Raji (cell line): ENCODE data around the gene LARGE1.

Source experiments
- POLR2A ChIP-seq: IDR thresholded peaks from 2 replicates; pipeline ENCODE4 v1.6.1; 2011; ENCODE audit warnings: low read depth, low read length, control low read depth; ENCODE audit not compliant: insufficient read depth

LARGE1 gene

DNA sequence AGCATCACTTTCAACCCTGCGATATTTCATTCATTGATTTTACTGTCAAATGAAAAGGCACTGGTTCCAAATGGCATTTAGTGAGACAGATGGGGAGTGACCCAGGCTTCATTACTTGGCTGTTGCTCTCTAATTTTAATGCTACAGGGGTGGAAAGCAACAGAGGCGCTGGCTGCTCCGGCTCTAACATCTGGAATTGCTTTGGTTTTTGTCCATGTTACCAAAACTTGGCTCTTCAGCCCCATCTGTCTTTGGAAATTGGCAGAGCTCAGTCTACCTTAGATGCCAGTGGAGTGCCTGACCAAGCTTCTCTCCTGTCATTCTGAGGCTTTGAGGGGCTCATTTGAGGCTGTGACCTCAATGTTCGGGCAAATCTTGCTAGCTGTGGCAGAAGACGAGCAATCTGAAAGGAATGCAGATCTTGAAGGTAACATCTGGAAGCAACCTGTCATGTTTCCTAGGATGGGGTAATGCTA lies 452.6 kb downstream of the LARGE1 start:
- no peak for TF ChIP-seq POLR2A

GRCh38 chr22:33467080-33467479 lies 453.2 kb downstream of the LARGE1 start:
- TF ChIP-seq POLR2A: no peak

- no peak for TF ChIP-seq POLR2A
Observed at GRCh38 chr22:33465554-33465953, 454.7 kb downstream of the LARGE1 start.

DNA sequence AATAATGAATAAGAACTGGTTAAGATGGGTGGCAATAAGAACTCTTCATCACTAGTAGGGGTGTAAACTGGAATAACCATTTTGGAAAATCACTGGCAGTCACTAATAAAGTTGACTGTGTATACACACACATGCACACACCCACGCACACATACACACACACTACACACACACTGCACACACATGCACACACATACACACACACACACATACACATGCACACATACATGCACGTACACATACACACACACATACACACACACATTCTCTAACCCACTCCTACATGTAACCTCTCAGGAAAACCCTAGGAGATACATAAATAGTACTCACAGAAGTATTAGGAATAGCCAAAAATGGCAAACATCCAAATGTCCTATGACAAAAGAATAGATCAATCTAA lies 455.6 kb downstream of the LARGE1 start:
- TF ChIP-seq POLR2A: no peak

DNA sequence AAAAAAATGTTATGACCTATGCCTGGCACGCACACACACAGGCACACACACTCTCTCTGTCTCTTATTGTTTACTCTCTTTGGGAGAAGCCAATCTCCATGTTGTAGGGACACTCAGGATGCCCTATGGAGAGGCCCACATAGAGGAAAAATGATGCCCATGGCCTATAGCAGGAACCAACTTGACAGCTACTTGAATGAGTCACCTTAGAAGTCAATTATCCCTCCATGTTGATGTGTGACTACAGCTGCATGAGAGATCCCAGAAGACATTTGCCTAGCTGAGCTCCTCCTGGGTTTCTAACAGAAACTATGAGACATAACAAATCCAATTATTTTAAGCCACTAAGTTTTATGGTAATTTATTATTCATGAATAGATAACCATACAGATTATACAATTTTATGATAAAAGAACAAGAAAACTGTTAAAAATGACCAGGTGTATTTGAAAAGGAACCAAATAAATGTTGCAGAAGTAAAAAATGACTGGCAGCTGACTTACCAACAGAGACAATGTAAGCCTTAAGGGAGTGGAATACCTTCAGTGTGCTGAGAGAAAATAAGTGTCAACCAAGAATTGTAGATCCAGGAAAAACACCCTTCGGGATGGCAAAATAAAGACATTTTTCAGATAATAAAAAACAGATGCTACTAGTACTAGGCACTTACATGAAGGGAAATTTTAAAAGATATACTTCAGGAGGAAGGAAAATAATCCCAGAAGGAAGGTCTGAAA lies 458.4 kb downstream of the LARGE1 start:
- TF ChIP-seq POLR2A: no peak

DNA sequence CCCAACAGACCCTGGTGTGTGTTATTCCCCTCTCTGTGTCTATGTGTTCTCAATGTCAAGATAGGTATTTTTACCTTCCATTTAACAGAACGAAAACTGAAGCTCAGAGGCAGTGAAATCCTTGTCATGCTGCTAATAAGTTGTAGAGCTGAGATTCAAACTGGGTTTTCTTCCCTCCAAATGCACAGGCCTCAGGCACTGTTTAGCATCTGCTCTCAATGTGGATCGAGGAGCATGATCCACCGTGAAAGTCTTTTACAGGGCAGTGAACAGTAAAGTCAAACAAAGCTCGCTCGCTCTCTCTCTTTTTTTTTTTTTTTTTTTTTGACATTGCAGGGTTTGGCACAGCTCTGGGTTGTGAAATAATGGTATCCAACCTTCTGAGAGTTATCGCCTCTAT lies 461.1 kb downstream of the LARGE1 start:
- no peak for TF ChIP-seq POLR2A

- TF ChIP-seq POLR2A: no peak
Observed at GRCh38 chr22:33456511-33456910, 463.8 kb downstream of the LARGE1 start.

GRCh38 chr22:33455036-33455435 lies 465.2 kb downstream of the LARGE1 start:
- TF ChIP-seq POLR2A: no peak

GRCh38 chr22:33451866-33452469 lies 468.3 kb downstream of the LARGE1 start:
- TF ChIP-seq POLR2A: no peak

DNA sequence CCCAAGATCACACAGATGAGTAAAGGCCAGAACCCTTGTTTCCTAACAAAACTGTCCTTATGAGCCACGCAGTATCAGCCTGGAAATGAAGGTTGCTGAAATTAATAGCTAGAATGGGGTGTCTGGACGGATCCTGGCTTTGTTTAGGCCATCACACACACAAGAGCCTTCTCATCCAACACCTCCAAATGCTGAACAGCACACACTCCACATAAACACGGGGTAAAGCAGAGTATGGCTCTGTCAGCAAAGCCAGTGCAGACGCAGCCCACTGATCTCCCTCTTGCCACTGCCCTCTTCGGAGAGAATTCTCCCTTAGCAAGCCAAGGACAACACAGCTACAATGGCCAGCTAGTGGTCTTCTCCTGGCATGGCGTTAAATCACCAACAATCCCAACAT lies 469.5 kb downstream of the LARGE1 start:
- no peak for TF ChIP-seq POLR2A

DNA sequence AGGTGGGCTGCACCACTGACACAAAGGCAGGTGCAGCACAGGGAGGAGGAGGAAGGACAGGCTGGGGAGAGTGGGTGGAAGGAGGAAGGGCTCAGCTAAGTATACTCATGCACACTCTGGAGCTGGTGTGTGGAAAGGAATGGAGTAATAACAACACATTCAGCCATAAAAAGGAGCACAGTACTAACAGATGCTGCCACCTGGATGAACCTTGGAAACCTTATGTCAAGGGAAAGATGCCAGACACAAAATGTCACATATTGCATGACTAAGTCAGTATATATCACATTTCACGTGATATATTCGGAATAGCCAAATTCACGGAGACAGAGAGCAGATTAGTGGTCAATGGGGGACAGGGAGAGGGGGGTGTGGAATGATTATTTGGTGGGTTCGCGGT lies 472.5 kb downstream of the LARGE1 start:
- no peak for TF ChIP-seq POLR2A

GRCh38 chr22:33443683-33444082 lies 476.6 kb downstream of the LARGE1 start:
- TF ChIP-seq POLR2A: no peak

DNA sequence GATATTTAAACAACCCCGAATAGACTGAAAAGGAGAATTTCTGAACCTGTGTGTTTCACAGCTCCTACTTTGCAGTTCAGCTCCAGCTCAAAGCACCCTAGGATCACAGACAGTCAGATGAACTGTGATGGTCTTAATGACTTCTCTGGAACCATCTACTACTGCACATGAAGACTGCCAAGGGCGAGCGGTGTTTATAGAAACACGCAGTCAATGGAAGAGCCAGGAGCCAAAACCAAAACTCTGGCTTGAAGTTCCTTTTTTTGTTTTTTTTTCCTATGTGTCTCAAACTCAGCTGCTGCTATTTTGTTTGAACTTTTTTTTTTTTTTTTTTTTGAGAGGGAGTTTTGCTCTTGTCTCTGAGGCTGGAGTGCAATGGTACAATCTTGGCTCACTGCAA lies 479.5 kb downstream of the LARGE1 start:
- no peak for TF ChIP-seq POLR2A

- TF ChIP-seq POLR2A: no peak
Observed at GRCh38 chr22:33438273-33438672, 482.0 kb downstream of the LARGE1 start.

- TF ChIP-seq POLR2A: no peak
Observed at GRCh38 chr22:33431300-33431699, 489.0 kb downstream of the LARGE1 start.

DNA sequence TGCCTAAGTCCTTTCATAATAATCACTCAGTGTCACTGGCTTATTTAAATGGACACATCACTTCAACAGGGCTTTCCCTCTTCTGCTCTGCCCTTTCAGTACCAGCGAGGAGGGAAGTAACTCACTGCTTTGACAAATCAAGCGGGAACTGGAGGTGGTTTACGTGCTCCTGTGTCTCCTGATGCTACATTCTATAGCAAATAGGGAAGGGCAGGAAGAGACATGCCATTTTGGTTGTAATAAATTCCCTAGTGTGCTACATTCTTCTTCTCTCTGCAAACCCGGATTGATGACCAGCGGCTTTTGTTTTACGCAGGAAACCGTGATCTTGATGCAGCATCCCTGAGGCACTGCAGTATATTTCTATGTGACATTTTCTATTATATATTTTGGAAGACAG lies 491.0 kb downstream of the LARGE1 start:
- TF ChIP-seq POLR2A: no peak

DNA sequence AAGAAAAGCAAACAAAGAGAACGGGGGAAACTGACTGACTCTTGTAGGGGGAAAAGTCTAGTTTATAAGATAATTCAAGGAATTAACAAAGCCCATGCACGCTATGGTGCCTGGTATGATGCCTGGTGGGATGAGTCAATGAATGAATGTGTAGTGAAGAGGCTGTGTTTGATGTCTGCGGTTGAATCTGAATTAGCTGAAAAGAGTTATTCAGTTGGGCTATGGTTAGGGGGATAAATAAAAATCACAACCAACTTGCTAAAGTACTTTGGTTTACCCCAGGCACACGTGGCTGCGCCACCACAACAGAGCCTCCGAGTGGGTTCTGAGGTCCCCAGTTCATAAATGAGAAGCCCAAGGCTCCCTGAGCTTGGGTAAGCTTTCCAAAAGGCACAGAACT lies 492.8 kb downstream of the LARGE1 start:
- no peak for TF ChIP-seq POLR2A
